Heart right ventricle (tissue), 16 donors: ENCODE data around the gene HIF3A. TPM values are rescaled to one million over a fixed set of nuclear protein-coding genes. Genes with fewer than 3 reads are reported as not detected.
A peak's percentile ranks its signal among the peaks of the same experiment; 100 is the strongest.

Experiments used
- ATAC-seq, 8 donors: fragments of 200-7000 bp; cut with Tn5 transposase; one replicate each; pipeline ENCODE4 v1.9.1; 2020; ENCODE audit warnings: mild to moderate bottlenecking in 8 of 8, moderate library complexity in 8 of 8, moderate number of reproducible peaks in 1 of 8
- DNase-seq, 2 donors: peaks; one replicate each; pipeline ENCODE4 v3.0.0-alpha.2; 2020
- H3K27ac ChIP-seq, 10 donors: fragments of 200-600 bp; sonication (generic) in 2 of 10; one replicate each; pipeline versions ENCODE4 v1.5.0 to v1.8.0; 2020 to 2022; ENCODE audit warnings: mild to moderate bottlenecking in 3 of 10
- H3K27me3 ChIP-seq, 7 donors: fragments of 200-600 bp; one replicate each; pipeline ENCODE4 v1.8.0; 2021 to 2022; ENCODE audit warnings: mild to moderate bottlenecking in 2 of 7
- H3K36me3 ChIP-seq, 9 donors: fragments of 200-600 bp; sonication (generic) in 1 of 9; one replicate each; pipeline versions ENCODE4 v1.5.0 to v1.8.0; 2020 to 2022; ENCODE audit warnings: mild to moderate bottlenecking in 2 of 9
- H3K4me1 ChIP-seq, 9 donors: fragments of 200-600 bp; sonication (generic) in 1 of 9; one replicate each; pipeline versions ENCODE4 v1.5.0 to v1.8.0; 2020 to 2022; ENCODE audit warnings: mild to moderate bottlenecking in 4 of 9
- H3K4me3 ChIP-seq, 10 donors: fragments of 200-600 bp; sonication (generic) in 2 of 10; one replicate each; pipeline versions ENCODE4 v1.5.0 to v1.8.0; 2020 to 2022; ENCODE audit warnings: mild to moderate bottlenecking in 7 of 10, moderate library complexity in 2 of 10
- H3K9me3 ChIP-seq, 11 donors: fragments of 200-600 bp in 10 of 11; sonication (generic) in 2 of 11; one replicate each; pipeline versions ENCODE4 v1.5.0 to v1.8.0; 2013 to 2022; ENCODE audit warnings: mild to moderate bottlenecking in 2 of 11, control low read depth in 1 of 11, moderate library complexity in 1 of 11
- WGBS, 2 donors: extraction: QIAGEN DNeasy Blood & Tissue Kit; methylation state at CpG; one replicate each; pipeline ENCODE4 v1.1.7; 2013; ENCODE audit warnings: inconsistent platforms in 1 of 2; 5-methylcytosine and 5-hydroxymethylcytosine counted together
- intact Hi-C, 10 donors: fragments of 100-400 bp; cut with DNase I; formaldehyde crosslinking; loops; one replicate each; pipeline versions ENCODE4 v1.11.1 to v1.14.2; 2022
- polyA plus RNA-seq, 2 donors: library from polyadenylated mRNA; stranded (reverse); fragments of 200-250 nt; gene quantifications; one replicate each; pipeline ENCODE4 v1.2.3, GENCODE V29; 2013
- total RNA-seq, 10 donors: library from RNA; stranded (reverse); fragmentation: NEBNext Ultra II Directional in 3 of 10; extraction: Animal tissue kit (Norgen Biotek cat#: 25700) in 3 of 10; gene quantifications; one replicate each; pipeline versions ENCODE4 v1.2.1 to v1.2.4, GENCODE V29; 2021 to 2023
- TF ChIP-seq, protein P1 (sequence below), 9 donors: fragments of 200-600 bp; sonication (generic) in 2 of 9; IDR thresholded peaks; one replicate each; pipeline versions ENCODE4 v1.5.0 to v1.8.0; 2021 to 2022; ENCODE audit warnings: antibody characterized with exemption in 9 of 9, mild to moderate bottlenecking in 5 of 9, moderate library complexity in 1 of 9
- donor health status: Arrhythmogenic right ventricular cardiomyopathy.
- donor health status: ischemic (EF 13 %, LVEDD 7.1; RV severe dilation, severe dysfunction).
- donor health status: healthy with polysubstance abuse.
- donor health status: DM: no; HTN: yes; CAD: no.
- donor health status: DM: no; HTN: no; CAD: no.
- donor health status: ischemic (EF 25% LVEDD 6.9; RV normal size, moderate dysfunction).
- donor health status: ischemic (EF 25% LVEDD 5.7; RV mildly dilated, moderate dysfunction).
- donor health status: healthy.
- donor health status: DM: yes; HTN: yes; CAD: no.
- donor health status: Ischemic cardiomyopathy.
- donor health status: ischemic (EF 35%, LVEDD 5.7; RV mildly dilated, moderate dysfunction).
- donor health status: nonischemic (EF 11% LVEDD 7.7; RV severe dilation, severe dysfunction).
- donor health status: DM: yes; HTN: yes; CAD: no.
- donor health status: PGD.
- donor health status: ischemic (EF 29% LVEDD 5.4; RV normal size, mild dysfunction).
- donor health status: nonischemic (EF 23%, LVEDD 6.1; RV moderate dilation, normal function).

The HIF3A gene
- total and polyA plus RNA-seq, 12 donors = 22.7 to 204 (median 48.9) TPM

DNA sequence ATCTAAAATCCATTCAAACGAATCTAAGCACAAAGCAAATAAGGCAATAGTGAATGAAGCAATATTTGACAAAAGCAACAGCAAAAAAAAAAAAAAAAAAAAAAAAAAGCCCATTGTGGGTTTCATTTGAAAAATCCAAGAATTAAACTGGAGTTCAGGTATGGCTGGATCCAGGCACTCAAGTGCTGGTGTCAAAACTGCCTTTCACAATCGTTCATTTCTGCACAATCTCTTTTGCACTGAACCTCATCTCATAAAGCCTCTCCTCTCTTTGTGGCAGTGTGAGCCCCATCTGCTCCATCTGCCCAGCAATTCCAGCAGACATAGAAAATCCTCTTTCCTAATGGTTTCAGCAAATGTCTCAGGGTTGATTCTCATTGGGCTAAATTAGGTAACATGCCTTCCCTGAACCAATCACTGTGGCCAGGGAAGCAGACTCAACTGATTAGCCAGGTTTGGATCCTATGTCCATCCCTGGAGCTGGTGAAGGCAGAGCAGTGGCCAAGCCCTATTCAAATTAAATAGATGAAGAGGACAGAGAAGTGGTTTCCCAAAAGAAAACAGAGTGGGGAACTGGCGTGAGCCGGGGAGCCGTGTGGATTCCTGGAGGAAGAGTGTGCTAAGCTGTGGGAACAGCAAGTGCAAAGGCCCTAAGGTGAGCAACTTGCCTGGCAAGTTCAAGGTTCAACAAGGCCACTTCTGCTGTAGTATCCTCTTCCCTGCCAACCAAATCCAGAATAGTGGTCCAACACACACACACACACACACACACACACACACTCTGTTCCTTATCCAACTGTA lies 1.2 kb upstream of the HIF3A start:
- H3K27ac ChIP-seq = no peak overlapping the region
- DNase-seq = no peak

DNA sequence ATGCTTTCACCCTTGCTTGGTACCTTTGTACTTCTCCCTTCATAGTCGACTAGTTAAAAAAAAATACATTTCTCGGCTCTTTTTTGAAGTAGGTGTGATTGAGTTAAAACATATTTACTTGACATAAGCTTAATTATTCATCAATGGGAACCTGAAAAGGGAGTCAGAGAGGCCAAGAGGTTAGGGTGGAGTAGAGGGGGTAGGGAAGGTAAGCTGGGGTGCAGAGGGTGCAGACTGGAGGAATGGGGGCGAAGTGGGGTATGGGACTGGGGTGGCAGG lies 701 bp upstream of the HIF3A start:
- peaks cover 9 to 47% (median 31%) of the 10 kb centered on the region in 9 donors for H3K4me1 ChIP-seq
- TF ChIP-seq, protein P1, sequence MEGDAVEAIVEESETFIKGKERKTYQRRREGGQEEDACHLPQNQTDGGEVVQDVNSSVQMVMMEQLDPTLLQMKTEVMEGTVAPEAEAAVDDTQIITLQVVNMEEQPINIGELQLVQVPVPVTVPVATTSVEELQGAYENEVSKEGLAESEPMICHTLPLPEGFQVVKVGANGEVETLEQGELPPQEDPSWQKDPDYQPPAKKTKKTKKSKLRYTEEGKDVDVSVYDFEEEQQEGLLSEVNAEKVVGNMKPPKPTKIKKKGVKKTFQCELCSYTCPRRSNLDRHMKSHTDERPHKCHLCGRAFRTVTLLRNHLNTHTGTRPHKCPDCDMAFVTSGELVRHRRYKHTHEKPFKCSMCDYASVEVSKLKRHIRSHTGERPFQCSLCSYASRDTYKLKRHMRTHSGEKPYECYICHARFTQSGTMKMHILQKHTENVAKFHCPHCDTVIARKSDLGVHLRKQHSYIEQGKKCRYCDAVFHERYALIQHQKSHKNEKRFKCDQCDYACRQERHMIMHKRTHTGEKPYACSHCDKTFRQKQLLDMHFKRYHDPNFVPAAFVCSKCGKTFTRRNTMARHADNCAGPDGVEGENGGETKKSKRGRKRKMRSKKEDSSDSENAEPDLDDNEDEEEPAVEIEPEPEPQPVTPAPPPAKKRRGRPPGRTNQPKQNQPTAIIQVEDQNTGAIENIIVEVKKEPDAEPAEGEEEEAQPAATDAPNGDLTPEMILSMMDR (IDR thresholded peaks at IDR 0.05) = no peak
- H3K27me3 ChIP-seq = peaks cover 0 to 18% (median 0%) of the 10 kb centered on the region in 7 donors
- intact Hi-C loops = loop anchor here in 1 of 10 donors (5.0 kb wide), 1 partner anchor 81 kb away; no protein-coding TSS in a partner anchor
- H3K36me3 ChIP-seq = no peaks in the 10 kb centered on the region
- peaks cover 0 to 3% (median 0%) of the 10 kb centered on the region in 11 donors for H3K9me3 ChIP-seq
- 58 to 59% methylated on average over 3 of the region's 3 CpGs for WGBS, 2 donors
- DNase-seq (no peak), ATAC-seq (no peak)
- no peak overlapping the region for H3K4me3 ChIP-seq
- H3K27ac ChIP-seq = peak overlapping the region in 1 of 10 donors; percentile 98

More for the DNA sequence above, 1.2 kb upstream of the HIF3A start:
- Histone ChIP-seq H3K36me3 (no peaks in the 10 kb centered on the region), H3K4me3 (no peak overlapping the region), H3K9me3 (peaks cover 0 to 8% (median 0%) of the 10 kb centered on the region in 11 donors), H3K27me3 (peaks cover 0 to 18% (median 0%) of the 10 kb centered on the region in 7 donors), H3K4me1 (peaks cover 8 to 42% (median 28%) of the 10 kb centered on the region in 9 donors)
- no peak for ATAC-seq
- TF ChIP-seq, protein P1 (IDR thresholded peaks at IDR 0.05) = no peak
- 71 to 86% methylated on average over 5 of the region's 5 CpGs for WGBS, 2 donors
- intact Hi-C loops = loop anchor here in 1 of 10 donors (5.0 kb wide), 1 partner anchor 82 kb away; no protein-coding TSS in a partner anchor

DNA sequence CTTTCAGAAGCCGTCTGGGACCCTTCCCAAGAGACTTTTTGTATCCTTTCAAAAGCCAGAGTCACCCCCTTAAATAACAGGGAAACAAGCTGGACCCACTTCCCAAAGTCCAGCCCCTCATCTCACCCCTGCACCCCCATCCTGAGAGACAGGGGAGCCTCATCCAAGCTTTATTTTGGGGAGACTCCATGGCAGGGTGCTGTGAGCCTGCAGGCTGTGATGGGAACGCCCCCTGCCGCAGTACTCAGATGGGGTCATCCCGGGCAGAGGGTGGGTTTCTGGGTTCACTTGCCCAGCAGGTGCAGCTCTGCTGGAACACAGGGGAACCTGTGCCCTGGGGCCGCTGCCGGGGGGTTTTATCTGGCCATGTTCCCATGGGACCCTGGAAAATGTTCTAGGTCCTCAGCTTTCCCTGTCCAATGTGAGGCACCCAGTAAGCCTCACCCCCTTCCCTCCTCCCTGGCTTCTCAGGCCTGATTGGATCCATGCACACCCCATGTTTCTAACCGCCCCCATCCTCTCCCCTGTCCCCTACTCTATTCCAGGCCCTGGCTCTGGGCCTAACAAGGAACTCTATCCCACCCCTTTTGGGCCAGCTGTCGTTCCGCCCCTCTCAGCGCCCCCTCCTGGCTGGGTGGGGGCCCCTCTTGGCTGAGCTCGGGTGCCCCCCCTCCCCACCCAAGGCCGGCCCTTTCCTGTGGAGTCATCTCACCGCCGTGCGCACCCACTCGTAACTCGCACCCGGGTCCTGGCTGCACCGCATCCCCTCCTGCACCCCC lies 1.0 kb downstream of the HIF3A start:
- intact Hi-C loops = loop anchor here in 2 of 10 donors (1.0 to 5.0 kb wide), 3 partner anchors 11 to 79 kb away; no protein-coding TSS in a partner anchor
- Histone ChIP-seq H3K36me3 (no peaks in the 10 kb centered on the region), H3K27ac (peak overlapping the region; percentile 87 to 99 (median 96)), H3K27me3 (peaks cover 0 to 18% (median 0%) of the 10 kb centered on the region in 7 donors), H3K9me3 (no peaks in the 10 kb centered on the region), H3K4me1 (peaks cover 17 to 65% (median 46%) of the 10 kb centered on the region in 9 donors), H3K4me3 (peak overlapping the region; percentile 45 to 72 (median 60))
- DNase-seq = peak; percentile 85 to 89
- peak; percentile 46 to 79 (median 68) for ATAC-seq
- WGBS, 2 donors = 9 to 16% methylated on average over 18 to 19 of the region's 19 CpGs
- TF ChIP-seq, protein P1 (IDR thresholded peaks at IDR 0.05) = peak; percentile 10 to 60 (median 54)

DNA sequence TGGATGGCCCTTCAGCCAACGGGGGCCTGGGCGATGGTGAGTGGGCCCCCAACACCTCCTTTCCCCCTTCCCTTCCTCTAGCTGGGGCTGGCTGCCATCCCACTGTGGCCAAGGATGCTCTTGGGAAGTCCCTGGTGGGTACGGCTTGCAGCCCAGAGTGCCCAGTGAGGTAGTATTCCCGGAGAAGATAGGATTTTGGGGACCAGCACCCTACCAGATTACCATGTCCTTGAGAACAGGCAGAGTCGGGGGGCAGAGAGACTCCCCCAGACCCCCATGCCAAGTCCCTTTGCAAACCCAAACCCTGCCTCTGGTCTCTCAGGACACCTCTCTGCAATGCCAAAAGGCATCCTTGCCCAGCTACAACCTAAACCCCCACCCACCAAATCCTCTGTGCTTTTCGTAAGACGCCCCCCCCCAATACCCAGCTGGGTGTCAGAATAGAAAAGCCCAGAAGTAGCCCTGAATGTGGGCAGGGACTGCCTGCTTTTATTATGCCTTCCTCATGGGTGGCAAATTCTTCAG lies 1.7 kb downstream of the HIF3A start:
- Histone ChIP-seq H3K4me1 (peaks cover 23 to 71% (median 52%) of the 10 kb centered on the region in 9 donors), H3K27me3 (peaks cover 0 to 18% (median 0%) of the 10 kb centered on the region in 7 donors), H3K27ac (peak overlapping the region; percentile 87 to 99 (median 96)), H3K9me3 (no peaks in the 10 kb centered on the region), H3K4me3 (peak overlapping the region; percentile 45 to 72 (median 60)), H3K36me3 (peaks cover 0 to 3% (median 0%) of the 10 kb centered on the region in 9 donors)
- intact Hi-C loops = loop anchor here in 2 of 10 donors (2.0 to 5.0 kb wide), 2 partner anchors 16 to 79 kb away; no protein-coding TSS in a partner anchor
- ATAC-seq (peak in 6 of 8 donors; percentile 1 to 9 (median 4)), DNase-seq (no peak)
- TF ChIP-seq, protein P1 (IDR thresholded peaks at IDR 0.05) = no peak
- 4 to 7% methylated on average over 7 of the region's 7 CpGs for WGBS, 2 donors
